ENCODE measurements around the gene ZC2HC1B. TPM values are rescaled to one million over a fixed set of nuclear protein-coding genes. Genes with fewer than 3 reads are reported as not detected.

Gene ZC2HC1B
- total RNA-seq, 1 experiment from 2014 or later, result not detected

DNA sequence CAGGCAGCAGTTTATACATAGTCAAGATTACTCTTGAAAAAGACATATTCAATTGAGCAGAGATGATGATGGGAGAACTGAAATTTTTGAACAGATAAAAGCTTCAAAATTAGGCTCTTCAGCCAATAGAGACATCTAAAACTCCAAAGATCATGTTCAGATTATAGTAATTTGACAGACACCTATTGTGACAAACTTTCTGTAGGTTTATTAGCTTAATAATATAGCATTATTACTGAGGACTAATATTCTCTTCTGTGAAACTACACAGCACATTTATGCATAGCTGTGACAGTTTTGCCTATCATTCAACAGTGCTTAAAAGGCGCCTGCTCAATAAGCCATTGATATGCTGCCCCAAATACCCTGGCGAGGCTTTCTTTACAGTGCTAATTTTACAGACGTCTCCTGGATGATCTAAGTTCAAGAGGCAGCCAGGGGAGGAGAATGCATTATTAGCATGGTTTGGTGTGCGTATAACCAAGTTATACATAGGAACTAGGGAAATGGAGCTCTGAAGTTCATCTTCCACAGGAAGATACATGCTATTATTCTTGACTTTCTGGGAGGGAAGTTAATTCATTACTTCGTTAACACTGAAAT lies 122.3 kb downstream of the ZC2HC1B start:
- Histone ChIP-seq H3K27me3 (ENCODE audit: insufficient read depth, low read length) (peaks cover 4% of the 10 kb centered on the region; the same call in 1 of the 2 replicates), H4K5ac (ENCODE audit: insufficient read length, low read depth, low read length) (no peak overlapping the region), H2AK5ac (ENCODE audit: insufficient read length, low read length) (no peak overlapping the region), H3K14ac (ENCODE audit: insufficient read depth, low read length) (no peak overlapping the region), H2BK15ac (ENCODE audit: low read depth, low read length) (no peak overlapping the region), H3T11ph (ENCODE audit: low read length) (no peak overlapping the region), H4K91ac (ENCODE audit: insufficient read length, low read depth, low read length) (no peak overlapping the region), H3K79me1 (ENCODE audit: insufficient read depth, low read depth, low read length, poor library complexity, severe bottlenecking) (no peaks in the 10 kb centered on the region), H3K27ac (ENCODE audit: insufficient read length, low read depth, low read length) (no peak overlapping the region), H4K20me1 (ENCODE audit: control insufficient read depth, insufficient read depth, insufficient read length) (no peaks in the 10 kb centered on the region), H3K4me1 (ENCODE audit: insufficient read depth, low read length) (no peaks in the 10 kb centered on the region), H3K4me2 (ENCODE audit: insufficient read depth, insufficient read length, low read length) (no peak overlapping the region), H3K23me2 (ENCODE audit: insufficient read length, low read depth, low read length, poor library complexity, severe bottlenecking) (no peaks in the 10 kb centered on the region), H2BK12ac (ENCODE audit: insufficient read length, low read depth, low read length) (no peak overlapping the region), H2BK5ac (ENCODE audit: insufficient read length, low read length) (no peak overlapping the region), H2AFZ (ENCODE audit: low read length) (no peak overlapping the region), H3K9me3 (ENCODE audit: control insufficient read depth, low read depth, low read length) (no peaks in the 10 kb centered on the region), H3K23ac (ENCODE audit: insufficient read length, low read depth, low read length) (no peak overlapping the region), H3K56ac (ENCODE audit: insufficient read length, low read depth, low read length) (no peak overlapping the region), H3K9ac (ENCODE audit: extremely low read depth, insufficient read length, low read length) (no peak overlapping the region), H4K8ac (replicated peaks; ENCODE audit: insufficient read length, low read depth, low read length) (no peak overlapping the region), H2BK120ac (ENCODE audit: low read depth, low read length, poor library complexity, severe bottlenecking) (no peak overlapping the region), H3K79me2 (ENCODE audit: insufficient read depth, low read length) (no peaks in the 10 kb centered on the region), H3K4ac (ENCODE audit: low read depth, low read length) (no peak overlapping the region), H2BK20ac (ENCODE audit: low read depth, low read length, poor library complexity, severe bottlenecking) (no peak overlapping the region), H3K18ac (ENCODE audit: insufficient read length, low read depth, low read length) (no peak overlapping the region)
- DNase-seq, result no peak
- Mint-ChIP-seq H3K4me1 (peaks cover 0 to 3% of the 10 kb centered on the region in 2 experiments; a peak in 2 of 4 replicates), H3K27me3 (ENCODE audit: low read depth) (peaks cover 70% of the 10 kb centered on the region), H3K9me3 (no peaks in the 10 kb centered on the region; a peak in 1 of 5 replicates), H3K27ac (no peak overlapping the region), H3K36me3 (ENCODE audit: insufficient read depth in 1 of 3, low read depth in 3 of 3) (no peaks in the 10 kb centered on the region), H3K4me3 (no peak overlapping the region)
- TF ChIP-seq, protein P1, sequence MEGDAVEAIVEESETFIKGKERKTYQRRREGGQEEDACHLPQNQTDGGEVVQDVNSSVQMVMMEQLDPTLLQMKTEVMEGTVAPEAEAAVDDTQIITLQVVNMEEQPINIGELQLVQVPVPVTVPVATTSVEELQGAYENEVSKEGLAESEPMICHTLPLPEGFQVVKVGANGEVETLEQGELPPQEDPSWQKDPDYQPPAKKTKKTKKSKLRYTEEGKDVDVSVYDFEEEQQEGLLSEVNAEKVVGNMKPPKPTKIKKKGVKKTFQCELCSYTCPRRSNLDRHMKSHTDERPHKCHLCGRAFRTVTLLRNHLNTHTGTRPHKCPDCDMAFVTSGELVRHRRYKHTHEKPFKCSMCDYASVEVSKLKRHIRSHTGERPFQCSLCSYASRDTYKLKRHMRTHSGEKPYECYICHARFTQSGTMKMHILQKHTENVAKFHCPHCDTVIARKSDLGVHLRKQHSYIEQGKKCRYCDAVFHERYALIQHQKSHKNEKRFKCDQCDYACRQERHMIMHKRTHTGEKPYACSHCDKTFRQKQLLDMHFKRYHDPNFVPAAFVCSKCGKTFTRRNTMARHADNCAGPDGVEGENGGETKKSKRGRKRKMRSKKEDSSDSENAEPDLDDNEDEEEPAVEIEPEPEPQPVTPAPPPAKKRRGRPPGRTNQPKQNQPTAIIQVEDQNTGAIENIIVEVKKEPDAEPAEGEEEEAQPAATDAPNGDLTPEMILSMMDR (conservative IDR thresholded peaks at IDR 0.05), result no peak
- WGBS (ENCODE audit: extremely low coverage, insufficient read length, low lambda C conversion rate), result no CpG with 5 or more reads among the region's 5 CpGs

Other genes with a start within 250 kb of the ZC2HC1B start
- 128 and 131 TPM in 2 replicates for gene PHACTR2, start 186.5 kb upstream of the ZC2HC1B start, total RNA-seq (2021)
- 62.5 and 62.9 TPM in 2 replicates for gene LTV1, start 21.1 kb upstream of the ZC2HC1B start, total RNA-seq (2021)
- 1.6 and 1.9 TPM in 2 replicates for gene PLAGL1, start 143.8 kb downstream of the ZC2HC1B start, total RNA-seq (2021)
- 145 and 149 TPM in 2 replicates for gene SF3B5, start 231.1 kb downstream of the ZC2HC1B start, total RNA-seq (2021)